HG03565 (cell line): Measurements from ENCODE around the gene CDC7.
"Not testable (repeated sequence)": the region's sequence is repeated elsewhere in the genome, so short reads cannot be mapped to it uniquely, and the experiment has no call there.

Source experiments
- ATAC-seq: cut with Tn5 transposase; IDR thresholded peaks from one replicate; pipeline ENCODE4 v1.9.1; 2021; ENCODE audit warnings: mild to moderate bottlenecking, moderate library complexity; ENCODE audit not compliant: unreplicated experiment

CDC7 gene

DNA sequence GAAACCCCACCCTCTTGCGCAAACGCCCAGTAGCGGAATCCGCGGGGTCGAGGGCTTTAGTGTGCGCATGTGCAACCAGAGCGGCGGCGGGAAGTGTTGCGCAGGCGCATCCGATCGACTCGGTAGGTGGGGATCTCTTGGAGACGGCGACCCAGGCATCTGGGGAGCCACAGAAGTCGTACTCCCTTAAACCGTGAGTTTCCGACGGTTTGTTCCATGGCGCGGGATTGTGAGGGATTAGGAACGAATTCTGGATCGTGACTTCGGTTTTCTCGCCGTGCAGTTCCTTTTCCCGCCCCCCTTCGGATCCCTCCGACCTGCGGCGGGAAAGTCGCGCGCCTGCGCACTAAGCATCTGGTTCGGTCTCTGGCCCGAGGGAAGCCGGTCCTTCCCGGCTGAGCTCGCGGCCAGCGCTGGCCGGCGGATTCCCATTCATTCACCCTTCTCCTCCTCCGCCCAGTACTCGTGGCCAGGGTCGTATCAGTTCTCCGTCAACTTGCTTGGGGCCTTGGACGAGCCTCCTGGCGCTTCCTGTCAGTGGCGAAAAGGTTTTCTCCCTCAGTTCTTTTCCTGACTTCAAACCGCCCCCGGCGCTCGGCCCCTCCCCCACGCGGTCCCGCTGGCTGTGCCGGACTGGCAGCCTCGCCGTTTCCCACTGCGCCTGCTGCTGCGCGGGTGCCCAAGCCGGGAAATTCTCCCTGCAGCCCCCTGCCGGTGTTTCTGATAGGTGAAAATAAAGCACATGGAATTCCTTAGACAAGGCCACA, at the start of gene CDC7:
Gene CDC7 (plus strand): TSS at position 96 of the 767 bp plus-strand sequence. CDS start 866 bp downstream, outside the sequence.
- ATAC-seq = peak; percentile 57

GRCh38 chr1:91454136-91454535, 46.5 kb upstream of the CDC7 start:
- no peak for ATAC-seq

GRCh38 chr1:91455334-91455733, 45.3 kb upstream of the CDC7 start:
- ATAC-seq = no peak

GRCh38 chr1:91455896-91456295, 44.8 kb upstream of the CDC7 start:
- ATAC-seq = no peak

GRCh38 chr1:91465350-91465749, 35.3 kb upstream of the CDC7 start:
- not testable (repeated sequence) for ATAC-seq

DNA sequence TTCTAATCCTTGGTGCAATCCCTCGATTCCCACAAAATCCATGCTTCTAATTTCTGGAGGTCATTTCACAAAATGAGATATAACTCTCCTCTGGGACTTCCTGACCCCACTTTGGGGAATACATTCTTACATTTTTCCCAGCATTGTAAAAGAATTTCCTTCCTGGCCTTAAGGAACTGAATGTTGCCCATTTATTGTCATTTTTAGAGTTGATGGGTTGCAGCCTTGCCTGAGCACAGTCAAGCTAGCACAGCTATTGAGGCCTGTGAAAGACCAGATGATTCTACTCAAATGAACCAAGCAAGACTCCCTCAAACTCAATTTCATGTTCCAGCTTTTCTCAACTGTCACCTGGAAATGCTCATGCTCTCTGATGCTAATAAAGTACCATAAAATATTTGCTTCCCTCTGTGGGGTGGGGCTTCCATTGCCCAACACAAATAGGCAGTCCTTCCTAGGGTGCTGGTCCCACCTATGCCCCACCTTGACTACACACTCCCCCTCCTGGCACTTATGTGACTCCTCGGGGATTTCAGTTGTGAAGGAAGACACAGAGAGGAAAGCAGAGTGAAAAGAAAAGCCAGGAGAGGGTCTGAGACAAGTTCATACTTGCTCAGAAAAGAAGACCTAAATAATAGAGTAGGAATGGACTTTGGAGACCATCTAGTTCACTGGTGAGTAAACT, 24.0 kb upstream of the CDC7 start:
- ATAC-seq = no peak

DNA sequence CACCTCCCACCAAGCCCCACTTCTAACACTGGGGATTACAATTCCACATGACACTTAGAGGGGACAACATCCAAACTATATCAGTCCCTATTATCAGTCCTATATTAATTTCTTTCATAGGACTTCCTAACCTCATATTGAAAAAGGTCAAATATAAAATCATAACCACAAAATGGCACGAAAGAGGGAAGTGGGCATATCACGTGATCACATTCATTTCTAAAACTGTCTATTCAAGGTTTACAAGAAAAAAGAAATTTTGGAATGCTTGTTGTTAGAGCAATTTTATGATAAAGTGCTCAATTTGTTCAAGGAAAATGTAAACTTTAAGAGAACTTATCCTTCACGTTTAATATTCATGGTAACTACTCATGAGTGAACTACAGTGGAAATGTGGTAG, 13.2 kb upstream of the CDC7 start:
- ATAC-seq = no peak

DNA sequence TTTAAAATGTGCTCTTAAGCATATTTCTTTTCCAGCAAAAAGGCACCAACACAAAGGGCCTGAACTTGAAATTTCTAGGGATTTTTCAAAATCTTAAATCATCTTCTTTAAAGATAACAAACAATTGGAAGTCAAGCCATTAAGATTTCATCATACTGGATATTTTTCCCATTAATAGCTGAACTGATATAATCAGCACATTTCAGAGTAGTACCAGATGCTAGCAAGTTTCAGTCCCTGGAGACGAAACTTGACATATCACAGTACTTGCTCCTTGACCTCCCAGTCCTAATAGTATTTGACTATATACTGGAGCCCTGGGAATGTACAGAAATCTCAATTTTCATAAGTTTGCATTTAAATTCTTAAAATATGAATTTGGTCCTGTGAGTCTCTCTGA, 10.2 kb upstream of the CDC7 start:
- ATAC-seq = no peak

GRCh38 chr1:91498035-91498434, 2.6 kb upstream of the CDC7 start:
- no peak for ATAC-seq

GRCh38 chr1:91498498-91499245, 2.0 kb upstream of the CDC7 start:
- no peak for ATAC-seq

GRCh38 chr1:91499346-91499745, 1.3 kb upstream of the CDC7 start:
- no peak for ATAC-seq

GRCh38 chr1:91499904-91500755, 521 bp upstream of the CDC7 start:
- ATAC-seq = peak; percentile 3

GRCh38 chr1:91501523-91501851, 836 bp downstream of the CDC7 start:
- peak; percentile 3 for ATAC-seq

DNA sequence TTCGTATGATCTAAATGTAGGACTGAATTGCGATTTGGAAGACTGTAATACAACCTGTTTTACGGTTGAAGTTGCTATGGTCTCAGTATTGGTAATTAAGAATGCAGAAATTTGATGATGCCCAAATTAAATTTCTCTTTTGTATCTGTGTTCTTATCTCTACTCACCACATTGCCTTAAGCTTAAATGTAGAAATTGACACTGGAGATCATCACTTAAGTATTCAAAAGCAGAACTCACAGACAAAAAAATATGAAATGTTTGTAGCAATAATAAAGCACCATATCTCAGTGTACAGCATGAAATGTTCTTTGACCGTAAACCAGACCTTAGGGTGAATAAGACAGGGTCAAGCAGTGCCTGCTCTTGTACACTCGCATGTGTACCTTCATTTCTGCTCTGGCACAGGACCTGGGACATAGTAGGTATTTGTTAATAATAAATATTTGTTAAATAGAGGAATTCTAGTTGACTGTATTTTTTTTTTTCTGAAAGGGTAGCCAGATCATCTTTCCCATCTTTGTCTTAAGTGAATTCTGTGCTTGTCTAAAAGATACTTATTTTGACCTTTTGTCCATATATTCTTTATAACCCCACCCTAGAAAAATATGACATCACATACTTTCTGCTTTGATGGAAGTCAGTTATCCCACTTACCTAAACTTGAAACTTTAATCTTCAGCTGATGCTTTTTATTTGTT, 1.5 kb downstream of the CDC7 start:
- no peak for ATAC-seq

GRCh38 chr1:91502672-91503184, 2.1 kb downstream of the CDC7 start:
- ATAC-seq = peak; percentile 35

DNA sequence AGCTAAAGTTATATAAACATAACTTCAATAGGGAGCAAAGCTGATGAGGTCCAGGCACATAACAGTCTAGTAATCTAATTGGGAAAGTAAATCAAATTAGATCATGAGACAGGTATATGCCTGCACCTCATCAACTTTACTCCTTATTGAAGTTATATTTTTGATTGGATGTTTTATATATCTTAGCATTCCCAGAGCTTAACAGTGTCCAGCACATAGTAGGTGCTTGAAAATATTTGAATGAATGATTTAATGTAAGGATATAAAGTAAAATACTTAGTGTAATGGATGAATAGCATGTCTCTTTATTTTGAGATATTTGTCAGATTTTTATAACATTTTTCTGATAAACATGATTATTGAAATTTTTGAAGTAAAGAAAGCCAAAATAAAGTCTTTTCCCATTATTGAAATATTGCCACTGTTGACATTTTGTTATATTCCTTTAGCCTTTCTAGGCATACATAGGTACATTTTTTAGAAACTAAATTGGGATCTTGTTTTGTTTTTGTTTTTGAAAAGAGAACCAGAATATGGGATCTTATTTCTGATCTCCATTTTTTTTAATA, 2.8 kb downstream of the CDC7 start:
- ATAC-seq = no peak

DNA sequence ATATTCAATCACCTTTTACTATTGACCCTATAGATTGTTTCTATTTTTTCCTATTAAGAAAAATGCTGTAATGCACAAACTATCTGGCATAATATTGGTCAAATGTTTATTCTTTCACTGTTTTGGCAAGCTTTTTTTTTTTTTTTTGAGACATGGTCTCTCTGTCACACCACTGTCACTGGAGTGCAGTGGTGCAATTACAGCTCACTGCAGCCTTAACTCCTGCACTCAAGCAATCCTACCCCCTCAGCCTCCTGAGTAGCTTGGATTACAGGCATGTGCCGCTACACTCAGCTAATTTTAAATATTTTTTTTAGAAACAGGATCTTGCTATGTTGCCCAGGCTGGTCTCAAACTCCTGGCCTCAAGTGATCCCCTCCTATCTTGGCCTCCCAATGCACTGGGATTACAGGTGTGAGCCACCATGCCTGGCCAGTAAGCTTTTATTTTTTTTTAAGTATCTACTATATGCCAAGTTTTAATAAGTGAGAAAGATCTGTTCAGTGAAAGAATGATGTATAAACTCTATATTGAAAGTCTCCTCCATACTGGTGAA, 3.4 kb downstream of the CDC7 start:
- no peak for ATAC-seq

DNA sequence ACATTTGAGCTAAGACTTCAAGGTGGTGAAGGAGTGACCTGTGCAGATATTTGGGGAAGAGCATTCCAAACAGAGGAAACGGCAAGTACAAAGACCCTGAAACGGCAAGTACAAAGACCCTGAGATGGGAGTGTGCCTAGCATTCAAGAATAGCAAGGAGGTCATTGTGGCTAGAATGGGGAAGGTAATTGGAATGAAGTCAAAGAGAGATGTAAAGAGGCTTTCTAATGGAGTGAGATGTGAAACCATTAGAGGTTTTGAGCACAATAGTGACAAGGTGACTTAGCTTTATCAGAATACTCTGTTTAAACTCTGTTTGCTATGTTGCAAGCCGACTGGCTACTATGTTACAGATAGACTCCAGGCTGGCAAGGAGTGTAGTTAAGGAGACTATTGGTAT, 4.4 kb downstream of the CDC7 start:
- no peak for ATAC-seq

- ATAC-seq = no peak
Observed at GRCh38 chr1:91506071-91506470, 5.4 kb downstream of the CDC7 start.
